ENCODE results near the gene POMT1.
"Not testable (repeated sequence)": the region's sequence is repeated elsewhere in the genome, so short reads cannot be mapped to it uniquely, and the experiment has no call there.

Gene POMT1

GRCh38 chr9:131503626-131504465 lies 1.1 kb downstream of the POMT1 start:
- no peaks in the 10 kb centered on the region for H3K9me3 Mint-ChIP-seq
- DNase-seq (peak; percentile 72 to 89), ATAC-seq (peak; percentile 72)
- peak overlapping the region; percentile 93 to 95 for H3K4me3 Mint-ChIP-seq
- peak overlapping the region; percentile 93 to 98 for H3K27ac Mint-ChIP-seq
- H3K4me1 Mint-ChIP-seq, result peaks cover 65% of the 10 kb centered on the region
- no peaks in the 10 kb centered on the region for H3K27me3 Mint-ChIP-seq

GRCh38 chr9:131505012-131505411 lies 2.3 kb downstream of the POMT1 start:
- H3K4me1 Mint-ChIP-seq, result peaks cover 53% of the 10 kb centered on the region
- H3K9me3 Mint-ChIP-seq, result no peaks in the 10 kb centered on the region
- peak overlapping the region; percentile 24 to 37 for H3K4me3 Mint-ChIP-seq
- no peak overlapping the region for H3K27ac Mint-ChIP-seq
- no peaks in the 10 kb centered on the region for H3K27me3 Mint-ChIP-seq
- no peak for DNase-seq
- ATAC-seq, result no peak

- no peak for DNase-seq
- ATAC-seq, result no peak
- Mint-ChIP-seq H3K27me3 (no peaks in the 10 kb centered on the region), H3K9me3 (no peaks in the 10 kb centered on the region), H3K4me1 (no peaks in the 10 kb centered on the region), H3K27ac (no peak overlapping the region), H3K4me3 (no peak overlapping the region)
These were observed 8.7 kb downstream of the POMT1 start for GRCh38 chr9:131511416-131511815.

GRCh38 chr9:131511880-131512279 lies 9.2 kb downstream of the POMT1 start:
- Mint-ChIP-seq H3K4me3 (no peak overlapping the region), H3K4me1 (no peaks in the 10 kb centered on the region), H3K27ac (no peak overlapping the region), H3K9me3 (no peaks in the 10 kb centered on the region), H3K27me3 (no peaks in the 10 kb centered on the region)
- ATAC-seq, result no peak
- no peak for DNase-seq

GRCh38 chr9:131513177-131513576 lies 10.5 kb downstream of the POMT1 start:
- no peaks in the 10 kb centered on the region for H3K9me3 Mint-ChIP-seq
- ATAC-seq (no peak), DNase-seq (no peak)
- H3K4me1 Mint-ChIP-seq, result no peaks in the 10 kb centered on the region
- no peak overlapping the region for H3K4me3 Mint-ChIP-seq
- no peak overlapping the region for H3K27ac Mint-ChIP-seq
- H3K27me3 Mint-ChIP-seq, result no peaks in the 10 kb centered on the region

GRCh38 chr9:131515559-131516031 lies 12.9 kb downstream of the POMT1 start:
- H3K4me3 Mint-ChIP-seq, H3K27me3 Mint-ChIP-seq, H3K4me1 Mint-ChIP-seq, ATAC-seq, H3K9me3 Mint-ChIP-seq, DNase-seq, H3K27ac Mint-ChIP-seq: not testable (repeated sequence)

- Mint-ChIP-seq H3K4me3 (no peak overlapping the region), H3K27ac (no peak overlapping the region), H3K9me3 (no peaks in the 10 kb centered on the region), H3K4me1 (no peaks in the 10 kb centered on the region), H3K27me3 (no peaks in the 10 kb centered on the region)
- DNase-seq (no peak), ATAC-seq (no peak)
These were observed 13.4 kb downstream of the POMT1 start for GRCh38 chr9:131516100-131516499.

GRCh38 chr9:131516930-131517329 lies 14.2 kb downstream of the POMT1 start:
- Mint-ChIP-seq H3K27me3 (no peaks in the 10 kb centered on the region), H3K4me3 (no peak overlapping the region), H3K27ac (no peak overlapping the region), H3K4me1 (no peaks in the 10 kb centered on the region), H3K9me3 (no peaks in the 10 kb centered on the region)
- ATAC-seq (no peak), DNase-seq (no peak)

GRCh38 chr9:131517761-131518190 lies 15.1 kb downstream of the POMT1 start:
- DNase-seq (no peak), ATAC-seq (no peak)
- no peaks in the 10 kb centered on the region for H3K9me3 Mint-ChIP-seq
- H3K27me3 Mint-ChIP-seq, result no peaks in the 10 kb centered on the region
- H3K4me1 Mint-ChIP-seq, result no peaks in the 10 kb centered on the region
- H3K27ac Mint-ChIP-seq, result peak overlapping the region in 1 of 2 donors; percentile 12
- no peak overlapping the region for H3K4me3 Mint-ChIP-seq

GRCh38 chr9:131518553-131518952 lies 15.8 kb downstream of the POMT1 start:
- ATAC-seq (no peak), DNase-seq (no peak)
- Mint-ChIP-seq H3K9me3 (no peaks in the 10 kb centered on the region), H3K4me3 (no peak overlapping the region), H3K27me3 (no peaks in the 10 kb centered on the region), H3K4me1 (no peaks in the 10 kb centered on the region), H3K27ac (peak overlapping the region in 1 of 2 donors; percentile 59)

- DNase-seq (no peak), ATAC-seq (no peak)
- H3K4me3 Mint-ChIP-seq, result no peak overlapping the region
- H3K27ac Mint-ChIP-seq, result no peak overlapping the region
- no peaks in the 10 kb centered on the region for H3K9me3 Mint-ChIP-seq
- peaks cover 7% of the 10 kb centered on the region for H3K4me1 Mint-ChIP-seq
- H3K27me3 Mint-ChIP-seq, result no peaks in the 10 kb centered on the region
These were observed 17.8 kb downstream of the POMT1 start for GRCh38 chr9:131520503-131520902.

- Mint-ChIP-seq H3K27ac (peak overlapping the region in 1 of 2 donors; percentile 82), H3K4me1 (peaks cover 7% of the 10 kb centered on the region), H3K27me3 (no peaks in the 10 kb centered on the region), H3K4me3 (no peak overlapping the region), H3K9me3 (no peaks in the 10 kb centered on the region)
- DNase-seq (no peak), ATAC-seq (no peak)
These were observed 18.5 kb downstream of the POMT1 start for GRCh38 chr9:131521203-131521602.

GRCh38 chr9:131521822-131522221 lies 19.1 kb downstream of the POMT1 start:
- no peak for ATAC-seq
- no peak for DNase-seq
- Mint-ChIP-seq H3K4me1 (peaks cover 7% of the 10 kb centered on the region), H3K27me3 (no peaks in the 10 kb centered on the region), H3K4me3 (no peak overlapping the region), H3K9me3 (no peaks in the 10 kb centered on the region), H3K27ac (peak overlapping the region in 1 of 2 donors; percentile 82)

- Mint-ChIP-seq H3K4me3 (no peak overlapping the region), H3K27ac (peak overlapping the region; percentile 52 to 82), H3K9me3 (no peaks in the 10 kb centered on the region), H3K27me3 (no peaks in the 10 kb centered on the region), H3K4me1 (peaks cover 7% of the 10 kb centered on the region)
- DNase-seq (no peak), ATAC-seq (no peak)
These were observed 19.8 kb downstream of the POMT1 start for GRCh38 chr9:131522257-131523085.

GRCh38 chr9:131523086-131523388 lies 20.3 kb downstream of the POMT1 start:
- Mint-ChIP-seq H3K27ac (peak overlapping the region in 1 of 2 donors; percentile 52), H3K4me1 (peaks cover 8% of the 10 kb centered on the region), H3K9me3 (no peaks in the 10 kb centered on the region), H3K4me3 (no peak overlapping the region), H3K27me3 (no peaks in the 10 kb centered on the region)
- ATAC-seq (no peak), DNase-seq (no peak)

Measured in stimulated activated naive CD8-positive, alpha-beta T cell treated with anti-CD3 and anti-CD28 coated beads, Interleukin-15, amount 100 ng/mL, for 72 hours (primary cell).